ENCODE measurements around the gene CRADD.
"Not testable (repeated sequence)": the region's sequence is repeated elsewhere in the genome, so short reads cannot be mapped to it uniquely, and the experiment has no call there.

Gene CRADD

GRCh38 chr12:93762059-93762719 is 85.0 kb downstream of the CRADD start:
- no peak for DNase-seq

- no peak for DNase-seq
Measured at GRCh38 chr12:93762912-93763553, 85.9 kb downstream of the CRADD start.

DNA sequence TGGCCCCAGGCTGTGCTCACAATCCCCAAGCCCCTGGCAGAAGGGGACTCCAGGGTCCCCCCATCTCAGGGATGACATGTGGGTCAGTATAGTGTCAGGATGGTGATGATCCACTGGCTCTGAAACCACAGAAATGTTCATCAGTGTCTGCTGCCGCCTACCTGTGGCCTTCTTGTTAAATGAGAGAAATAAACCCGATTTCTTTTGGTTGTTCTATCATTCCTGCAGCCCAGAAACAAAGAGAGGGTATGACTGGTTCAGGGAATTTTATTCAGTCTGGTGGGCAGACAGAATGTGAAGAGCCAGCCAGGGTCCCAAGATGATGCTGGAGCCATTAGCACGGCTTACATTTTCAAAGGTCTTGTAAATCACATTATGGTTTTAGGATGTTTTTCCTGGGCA is 86.6 kb downstream of the CRADD start:
- DNase-seq: no peak

DNA sequence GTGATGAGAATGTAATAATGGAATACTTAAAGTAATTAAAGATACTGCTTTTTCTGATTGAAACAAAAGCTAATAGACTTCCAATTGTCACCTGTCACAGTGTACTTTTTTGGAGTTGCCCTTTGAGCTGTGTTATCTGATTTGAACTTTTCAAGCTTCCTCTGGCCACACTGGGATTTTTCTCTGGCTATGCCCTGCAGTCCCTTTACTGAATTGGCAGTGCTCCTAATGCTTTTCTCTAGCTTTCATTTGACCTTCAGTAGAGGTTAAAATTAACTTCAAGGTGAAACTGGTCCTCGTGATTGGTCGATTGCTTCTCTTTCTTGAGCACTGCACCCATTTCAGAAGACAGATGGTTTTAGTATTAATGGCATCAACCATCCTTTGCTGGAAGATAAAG is 89.2 kb downstream of the CRADD start:
- no peak for DNase-seq

GRCh38 chr12:93766796-93767523 is 89.8 kb downstream of the CRADD start:
- DNase-seq: peak; percentile 29

GRCh38 chr12:93767524-93767863 is 90.3 kb downstream of the CRADD start:
- no peak for DNase-seq

GRCh38 chr12:93772003-93772700 is 95.0 kb downstream of the CRADD start:
- no peak for DNase-seq

GRCh38 chr12:93773122-93773871 is 96.1 kb downstream of the CRADD start:
- DNase-seq: no peak

- DNase-seq: no peak
Measured at GRCh38 chr12:93776581-93777018, 99.4 kb downstream of the CRADD start.

GRCh38 chr12:93777254-93777653 is 100.1 kb downstream of the CRADD start:
- no peak for DNase-seq

DNA sequence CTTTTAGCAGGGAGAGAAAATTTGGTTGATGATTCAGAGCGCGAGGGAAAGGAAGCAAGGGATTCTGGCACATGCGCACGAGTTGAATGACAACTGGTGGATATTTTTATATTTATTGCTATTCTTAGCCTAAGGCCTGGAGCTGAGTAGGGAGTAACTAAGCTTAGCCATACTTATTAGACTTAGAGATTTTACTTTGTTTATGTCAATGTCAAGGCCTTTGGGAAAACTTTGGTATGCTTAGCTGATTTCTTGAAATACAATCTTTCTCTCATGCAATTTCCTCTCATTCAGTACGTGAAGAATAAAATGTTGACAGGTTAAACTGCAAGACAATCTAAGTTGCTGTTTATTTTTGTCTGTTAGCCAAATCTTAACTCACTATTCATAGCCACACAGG is 101.1 kb downstream of the CRADD start:
- no peak for DNase-seq

DNA sequence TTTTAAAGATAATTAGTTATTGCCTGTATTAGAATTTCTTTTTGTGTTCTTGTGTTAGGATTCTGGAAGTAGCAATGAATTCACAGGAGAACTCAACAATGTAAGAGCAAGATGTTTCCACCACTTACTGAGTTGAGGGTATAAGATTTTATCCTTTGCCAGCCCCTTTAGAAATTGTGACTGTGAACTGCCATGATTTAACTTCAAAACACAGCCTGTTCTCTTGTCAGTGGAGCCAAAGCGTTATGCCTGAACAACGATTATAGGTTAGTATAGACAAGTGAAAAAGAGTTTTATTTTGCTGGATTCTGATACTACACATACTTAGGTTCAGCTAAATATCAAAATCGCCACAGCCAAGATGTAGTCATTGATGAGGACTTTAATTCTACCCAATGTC is 101.6 kb downstream of the CRADD start:
- no peak for DNase-seq

DNA sequence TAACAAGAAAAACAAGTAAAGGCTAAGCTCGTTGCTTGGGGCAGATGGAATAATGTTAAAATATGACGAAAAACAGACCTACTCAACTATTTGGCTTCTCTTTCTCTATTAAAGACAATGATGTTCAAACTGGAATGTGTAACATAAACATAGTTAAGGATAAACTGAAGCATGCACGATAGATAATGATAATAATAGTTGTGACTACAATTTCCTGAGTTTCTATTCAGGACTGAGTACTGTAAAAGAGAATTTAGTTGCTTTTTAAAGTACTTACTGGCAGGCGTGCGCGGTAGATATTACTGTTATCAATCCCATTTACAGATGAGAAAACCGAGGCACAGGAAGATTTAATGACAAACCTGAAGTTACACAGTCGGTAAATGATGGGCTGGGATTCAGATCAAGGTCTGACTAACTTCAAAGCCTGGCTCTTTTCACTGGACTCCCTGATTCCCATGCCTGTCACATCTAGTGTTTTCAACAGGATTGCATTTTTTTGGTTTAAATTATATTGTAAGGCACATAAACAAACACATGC is 103.0 kb downstream of the CRADD start:
- no peak for DNase-seq

DNA sequence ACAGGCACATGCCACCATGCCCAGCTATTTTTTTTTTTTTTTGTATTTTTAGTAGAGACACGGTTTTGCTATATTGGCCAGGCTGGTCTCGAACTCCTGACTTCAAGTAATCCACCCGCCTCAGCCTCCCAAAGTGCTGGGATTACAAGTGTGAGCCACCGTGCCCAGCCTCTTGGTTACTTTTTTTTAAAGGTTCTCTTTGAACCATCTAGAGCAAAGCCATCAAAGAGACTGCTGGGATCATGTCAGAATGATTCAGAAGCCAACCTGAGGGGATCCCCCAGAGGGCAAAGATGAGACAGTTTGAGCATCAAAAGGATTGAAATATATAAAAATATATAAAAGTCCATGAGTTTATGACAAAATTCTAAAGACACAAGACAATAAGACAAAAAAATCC is 103.7 kb downstream of the CRADD start:
- not testable (repeated sequence) for DNase-seq

GRCh38 chr12:93781961-93782360 is 104.8 kb downstream of the CRADD start:
- DNase-seq: not testable (repeated sequence)

GRCh38 chr12:93782853-93783252 is 105.7 kb downstream of the CRADD start:
- no peak for DNase-seq

- no peak for DNase-seq
Measured at GRCh38 chr12:93783832-93784231, 106.7 kb downstream of the CRADD start.

DNA sequence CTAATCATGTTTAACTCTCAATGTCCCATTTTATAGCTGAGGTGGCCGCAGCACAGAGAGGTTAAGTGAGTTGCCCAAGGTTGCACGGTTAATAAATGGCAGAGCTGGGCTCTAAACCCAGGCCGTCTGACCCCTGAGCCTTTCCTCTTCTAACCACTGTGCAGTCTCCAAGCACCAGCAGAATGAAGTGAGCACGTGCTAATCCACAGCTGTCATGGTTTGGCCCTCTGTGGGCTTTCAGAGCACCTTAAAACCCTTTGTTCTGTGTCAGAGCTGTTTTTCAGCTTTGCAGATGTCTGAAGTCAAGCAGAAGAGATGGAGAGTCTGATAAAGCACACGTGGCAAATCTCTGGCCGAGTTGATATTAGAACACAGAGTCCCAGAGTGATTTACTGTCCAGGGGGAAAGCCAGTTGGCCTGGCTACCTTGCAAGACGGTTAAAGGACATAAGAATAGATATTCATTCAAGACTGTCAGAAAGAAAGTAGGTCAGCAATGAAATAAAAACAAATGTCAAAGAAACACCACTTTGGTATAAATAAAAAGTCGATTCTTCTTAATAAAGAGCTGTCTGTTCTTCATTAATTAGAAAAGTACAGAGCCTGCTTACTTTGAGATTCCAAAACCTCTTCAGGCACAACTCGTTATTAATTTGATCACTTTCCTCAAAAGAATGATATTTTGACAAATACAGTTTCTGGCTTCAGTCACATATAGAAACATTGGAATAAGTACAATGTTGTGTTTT is 107.3 kb downstream of the CRADD start:
- no peak for DNase-seq

GRCh38 chr12:93785249-93786010 is 108.3 kb downstream of the CRADD start:
- DNase-seq: no peak

DNA sequence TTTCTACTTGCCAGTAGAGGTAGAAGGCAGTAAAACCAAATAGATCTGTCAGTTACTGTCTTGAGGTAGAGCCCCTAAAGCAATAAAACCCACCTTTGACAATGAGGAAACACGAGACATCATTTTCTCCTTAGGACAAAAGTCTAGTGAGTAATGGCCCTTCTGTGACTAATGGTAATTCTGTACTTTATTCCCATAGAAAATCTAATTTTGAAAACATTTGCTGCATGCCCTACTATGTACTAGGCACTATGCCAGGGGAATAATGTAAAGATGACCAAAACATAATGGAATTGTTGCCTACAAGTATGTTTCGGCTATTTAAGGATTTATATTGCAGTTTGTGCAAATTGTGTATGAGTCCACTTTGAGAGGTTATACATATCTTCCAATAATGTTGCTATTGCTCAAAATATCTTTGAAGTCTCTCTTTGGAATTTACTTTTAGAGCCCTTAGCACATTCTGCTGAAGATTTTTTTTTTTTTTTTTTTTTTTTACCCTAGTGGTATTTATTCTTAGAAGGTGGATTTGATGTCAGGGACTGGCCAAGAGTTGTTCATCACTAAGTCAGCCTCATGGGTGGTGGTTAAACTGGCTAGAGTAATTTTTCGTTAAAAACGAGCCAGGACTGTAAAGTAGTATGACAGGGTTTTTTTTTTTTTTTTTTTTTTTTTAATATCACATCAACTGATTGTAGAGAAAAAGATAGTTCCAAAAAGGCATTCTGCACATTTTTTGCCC is 109.7 kb downstream of the CRADD start:
- DNase-seq: no peak
